Sigmoid colon (tissue), 7 donors: ENCODE results near the gene CPNE4. TPM values are rescaled to one million over a fixed set of nuclear protein-coding genes. Genes with fewer than 3 reads are reported as not detected.

Experiments used
- DNase-seq: peaks from one replicate; pipeline ENCODE4 v3.0.0-alpha.2; 2019
- H3K27ac ChIP-seq, 4 donors: fragments of 200-600 bp; sonication (generic); one replicate each; pipeline ENCODE4 v1.5.1; 2016 to 2019; ENCODE audit warnings: mild to moderate bottlenecking in 1 of 4
- H3K27me3 ChIP-seq, 3 donors: fragments of 200-600 bp; sonication (generic); one replicate each; pipeline ENCODE4 v1.5.1; 2019; ENCODE audit warnings: mild to moderate bottlenecking in 1 of 3
- H3K36me3 ChIP-seq, 4 donors: fragments of 200-600 bp; sonication (generic); one replicate each; pipeline ENCODE4 v1.5.1; 2016 to 2019
- H3K4me1 ChIP-seq, 4 donors: fragments of 200-600 bp; sonication (generic); one replicate each; pipeline ENCODE4 v1.5.1; 2017 to 2019
- H3K4me3 ChIP-seq, 4 donors: fragments of 200-600 bp; sonication (generic); one replicate each; pipeline ENCODE4 v1.5.1; 2017 to 2019; ENCODE audit warnings: mild to moderate bottlenecking in 2 of 4, moderate library complexity in 1 of 4
- H3K9me3 ChIP-seq, 4 donors: fragments of 200-600 bp in 3 of 4; sonication (generic) in 3 of 4; one replicate each; pipeline versions ENCODE4 v1.5.1 to v1.6.1; 2013 to 2019
- CTCF ChIP-seq, 4 experiments: fragments of 450-650 bp in 3 of 4; fragments of 200-600 bp in 1 of 4; IDR thresholded peaks; one replicate each; pipeline ENCODE4 v1.5.1; 2016 to 2019; ENCODE audit warnings: antibody characterized with exemption in 4 of 4, mild to moderate bottlenecking in 3 of 4, moderate library complexity in 2 of 4
- EP300 ChIP-seq, 4 donors: sonication (generic); formaldehyde crosslinking; IDR thresholded peaks; one replicate each; pipeline ENCODE4 v1.6.1; 2017; ENCODE audit warnings: antibody characterized with exemption in 4 of 4
- POLR2A ChIP-seq, 2 donors: fragments of 450-650 bp; IDR thresholded peaks; one replicate each; pipeline ENCODE4 v1.6.1; 2016; ENCODE audit warnings: antibody characterized with exemption in 2 of 2, mild to moderate bottlenecking in 2 of 2, moderate library complexity in 2 of 2
- POLR2AphosphoS5 ChIP-seq, 4 donors: sonication (generic); formaldehyde crosslinking; IDR thresholded peaks; one replicate each; pipeline ENCODE4 v1.6.1; 2017; ENCODE audit warnings: antibody characterized with exemption in 4 of 4
- WGBS, 2 donors: extraction: QIAGEN DNeasy Blood & Tissue Kit; methylation state at CpG; one replicate each; pipeline ENCODE4 v1.1.7; 2013; 5-methylcytosine and 5-hydroxymethylcytosine counted together
- intact Hi-C: fragments of 100-400 bp; cut with DNase I; formaldehyde crosslinking; loops from one replicate; pipeline ENCODE4 v1.15.1; 2023
- polyA plus RNA-seq, 3 donors: library from polyadenylated mRNA; stranded (reverse); fragments of 200-250 nt; gene quantifications; one replicate each; pipeline ENCODE4 v1.2.3, GENCODE V29; 2013
- total RNA-seq, 4 donors: library from RNA; depleted of rRNA; stranded (reverse); fragments of >200 nt; gene quantifications; one replicate each; pipeline ENCODE4 v1.1.0, GENCODE V29; 2016
- donor health status: healthy with polysubstance abuse.
- donor health status: Bipolar disorder and iron deficiency.
- donor health status: healthy.

Gene CPNE4
- total and polyA plus RNA-seq, 7 donors: 0.23 to 1.1 (median 0.54) TPM; not detected in 2

- Histone ChIP-seq H3K27me3 (no peaks in the 10 kb centered on the region), H3K4me3 (no peak overlapping the region), H3K9me3 (no peaks in the 10 kb centered on the region), H3K27ac (no peak overlapping the region), H3K36me3 (no peaks in the 10 kb centered on the region), H3K4me1 (no peaks in the 10 kb centered on the region)
- WGBS, 2 donors: 26 to 58% methylated on average over 7 of the region's 7 CpGs
- DNase-seq: no peak
- TF ChIP-seq CTCF (IDR thresholded peaks at IDR 0.05): no peak
- no peak for TF ChIP-seq POLR2A (IDR thresholded peaks at IDR 0.05)
- TF ChIP-seq POLR2AphosphoS5 (IDR thresholded peaks at IDR 0.05): no peak
- no peak for TF ChIP-seq EP300 (IDR thresholded peaks at IDR 0.05)
- intact Hi-C loops: no loop called here
Measured at GRCh38 chr3:131711114-131711768, 323.6 kb downstream of the CPNE4 start.

GRCh38 chr3:131708241-131708640 is 326.6 kb downstream of the CPNE4 start:
- no peak for DNase-seq
- no peaks in the 10 kb centered on the region for H3K36me3 ChIP-seq
- intact Hi-C loops: no loop called here
- H3K4me1 ChIP-seq: no peaks in the 10 kb centered on the region
- no peak for TF ChIP-seq POLR2AphosphoS5 (IDR thresholded peaks at IDR 0.05)
- no peak for TF ChIP-seq CTCF (IDR thresholded peaks at IDR 0.05)
- no peak for TF ChIP-seq POLR2A (IDR thresholded peaks at IDR 0.05)
- no peak for TF ChIP-seq EP300 (IDR thresholded peaks at IDR 0.05)
- H3K9me3 ChIP-seq: no peaks in the 10 kb centered on the region
- no peaks in the 10 kb centered on the region for H3K27me3 ChIP-seq
- H3K4me3 ChIP-seq: no peak overlapping the region
- no peak overlapping the region for H3K27ac ChIP-seq

DNA sequence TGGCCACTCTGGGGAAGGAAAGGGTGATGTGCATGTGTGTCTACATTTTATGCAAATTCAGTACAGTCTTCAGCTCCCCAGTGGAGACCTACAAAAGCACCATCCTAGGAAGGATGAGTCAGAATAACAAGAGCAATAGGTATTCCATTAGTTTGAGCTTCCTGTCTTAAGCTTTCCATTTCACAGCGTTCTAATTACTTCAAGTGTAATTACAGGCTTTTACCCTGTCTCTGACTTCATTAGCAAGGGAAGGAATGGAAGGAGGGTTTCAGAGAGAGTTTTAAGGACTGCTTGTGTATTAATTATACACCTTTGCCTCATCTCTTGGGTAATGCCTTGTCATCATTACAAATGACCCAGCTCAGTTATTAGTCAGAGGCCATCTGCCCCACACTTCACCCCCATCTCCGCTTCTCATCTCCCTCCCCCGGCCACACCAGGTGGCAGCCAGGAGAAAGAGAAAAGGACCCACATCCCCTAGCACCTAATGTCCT is 329.2 kb downstream of the CPNE4 start:
- Histone ChIP-seq H3K36me3 (no peaks in the 10 kb centered on the region), H3K27me3 (no peaks in the 10 kb centered on the region), H3K4me1 (no peaks in the 10 kb centered on the region), H3K9me3 (no peaks in the 10 kb centered on the region), H3K4me3 (no peak overlapping the region), H3K27ac (no peak overlapping the region)
- DNase-seq: no peak
- intact Hi-C loops: no loop called here
- 55 to 62% methylated on average over 3 of the region's 3 CpGs for WGBS, 2 donors
- TF ChIP-seq POLR2A (IDR thresholded peaks at IDR 0.05) (no peak), EP300 (IDR thresholded peaks at IDR 0.05) (no peak), POLR2AphosphoS5 (IDR thresholded peaks at IDR 0.05) (no peak), CTCF (IDR thresholded peaks at IDR 0.05) (no peak)

DNA sequence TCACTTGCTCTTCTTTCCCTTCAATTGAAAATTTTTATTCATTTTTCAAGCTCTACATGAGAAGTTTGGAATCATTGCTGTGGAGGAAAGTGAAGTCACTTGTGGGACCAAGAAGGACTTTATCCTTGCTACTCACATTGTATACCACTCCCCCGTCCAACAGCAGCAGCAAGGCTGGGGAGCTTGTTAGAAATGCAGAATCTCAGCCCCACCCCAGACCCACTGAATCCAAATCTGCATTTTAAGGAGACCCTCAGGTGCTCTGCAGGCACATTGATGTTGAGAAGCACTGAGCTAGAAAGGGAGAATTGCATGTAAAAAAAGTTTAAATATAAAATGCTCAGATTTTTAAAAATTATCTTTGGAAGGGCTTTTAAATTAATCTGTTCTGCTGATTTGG is 329.7 kb downstream of the CPNE4 start:
- H3K9me3 ChIP-seq: no peaks in the 10 kb centered on the region
- no peaks in the 10 kb centered on the region for H3K4me1 ChIP-seq
- intact Hi-C loops: no loop called here
- 33 to 50% methylated on average over 1 of the region's 1 CpG for WGBS, 2 donors
- H3K27ac ChIP-seq: no peak overlapping the region
- no peak for DNase-seq
- TF ChIP-seq POLR2A (IDR thresholded peaks at IDR 0.05): no peak
- no peak for TF ChIP-seq POLR2AphosphoS5 (IDR thresholded peaks at IDR 0.05)
- no peak for TF ChIP-seq CTCF (IDR thresholded peaks at IDR 0.05)
- no peak for TF ChIP-seq EP300 (IDR thresholded peaks at IDR 0.05)
- no peaks in the 10 kb centered on the region for H3K27me3 ChIP-seq
- no peak overlapping the region for H3K4me3 ChIP-seq
- H3K36me3 ChIP-seq: no peaks in the 10 kb centered on the region

- intact Hi-C loops: no loop called here
Measured at GRCh38 chr3:131704098-131704497, 330.7 kb downstream of the CPNE4 start.

More at GRCh38 chr3:131704098-131704497, 330.7 kb downstream of the CPNE4 start:
- Histone ChIP-seq H3K27ac (no peak overlapping the region), H3K4me1 (no peaks in the 10 kb centered on the region), H3K9me3 (no peaks in the 10 kb centered on the region), H3K36me3 (no peaks in the 10 kb centered on the region), H3K4me3 (no peak overlapping the region), H3K27me3 (no peaks in the 10 kb centered on the region)
- DNase-seq: no peak
- TF ChIP-seq POLR2A (IDR thresholded peaks at IDR 0.05): no peak
- TF ChIP-seq EP300 (IDR thresholded peaks at IDR 0.05): no peak
- no peak for TF ChIP-seq CTCF (IDR thresholded peaks at IDR 0.05)
- no peak for TF ChIP-seq POLR2AphosphoS5 (IDR thresholded peaks at IDR 0.05)
- 64 to 70% methylated on average over 2 of the region's 2 CpGs for WGBS, 2 donors
